ENCODE results near the gene OR56B4. TPM values are rescaled to one million over a fixed set of nuclear protein-coding genes. Genes with fewer than 3 reads are reported as not detected.
A peak's percentile ranks its signal among the peaks of the same experiment; 100 is the strongest.

OR56B4 gene
- total RNA-seq, 6 experiments from 2014 or later = not detected

GRCh38 chr11:6116638-6117037, 9.2 kb downstream of the OR56B4 start:
- no peak for TF ChIP-seq CTCF (IDR thresholded peaks at IDR 0.05)
- no peak for TF ChIP-seq POLR2A (IDR thresholded peaks at IDR 0.05)
- H3K27ac ChIP-seq = no peak overlapping the region
- 78% methylated on average over 1 of the region's 1 CpG for WGBS (ENCODE audit: insufficient coverage, low coverage, low lambda C conversion rate, missing lambda C conversion rate)
- H3K36me3 ChIP-seq = no peaks in the 10 kb centered on the region
- no peak for ATAC-seq
- H3K9me3 ChIP-seq = no peaks in the 10 kb centered on the region
- H3K4me1 ChIP-seq = no peaks in the 10 kb centered on the region
- H3K4me3 ChIP-seq = no peak overlapping the region
- no peaks in the 10 kb centered on the region for H3K27me3 ChIP-seq
- intact Hi-C loops (cut with DNase I) = no loop called here
- DNase-seq = no peak

GRCh38 chr11:6124245-6124644, 16.8 kb downstream of the OR56B4 start:
- intact Hi-C loops (cut with DNase I) = no loop called here
- TF ChIP-seq CTCF (IDR thresholded peaks at IDR 0.05) (no peak), POLR2A (IDR thresholded peaks at IDR 0.05) (no peak)
- ATAC-seq = peak in 1 of 4 donors; percentile 21

GRCh38 chr11:6127881-6128280, 20.4 kb downstream of the OR56B4 start:
- intact Hi-C loops (cut with DNase I) = no loop called here
- no peaks in the 10 kb centered on the region for H3K4me1 ChIP-seq
- H3K27ac ChIP-seq = no peak overlapping the region
- H3K27me3 ChIP-seq = no peaks in the 10 kb centered on the region
- WGBS (ENCODE audit: insufficient coverage, low coverage, low lambda C conversion rate, missing lambda C conversion rate) = 50% methylated on average over 4 of the region's 4 CpGs
- ATAC-seq (no peak), DNase-seq (no peak)
- no peaks in the 10 kb centered on the region for H3K36me3 ChIP-seq
- TF ChIP-seq POLR2A (IDR thresholded peaks at IDR 0.05) = no peak
- TF ChIP-seq CTCF (IDR thresholded peaks at IDR 0.05) = no peak
- H3K4me3 ChIP-seq = no peak overlapping the region
- H3K9me3 ChIP-seq = no peaks in the 10 kb centered on the region

More at GRCh38 chr11:6124245-6124644, 16.8 kb downstream of the OR56B4 start:
- no peaks in the 10 kb centered on the region for H3K27me3 ChIP-seq
- no peaks in the 10 kb centered on the region for H3K4me1 ChIP-seq
- H3K27ac ChIP-seq = no peak overlapping the region
- H3K4me3 ChIP-seq = no peak overlapping the region
- DNase-seq = no peak
- H3K36me3 ChIP-seq = no peaks in the 10 kb centered on the region
- 38% methylated on average over 3 of the region's 3 CpGs for WGBS (ENCODE audit: insufficient coverage, low coverage, low lambda C conversion rate, missing lambda C conversion rate)
- H3K9me3 ChIP-seq = no peaks in the 10 kb centered on the region

- DNase-seq (no peak), ATAC-seq (no peak)
- H3K4me1 ChIP-seq = no peaks in the 10 kb centered on the region
- H3K4me3 ChIP-seq = no peak overlapping the region
- no peaks in the 10 kb centered on the region for H3K36me3 ChIP-seq
- no peaks in the 10 kb centered on the region for H3K9me3 ChIP-seq
- H3K27ac ChIP-seq = no peak overlapping the region
- TF ChIP-seq POLR2A (IDR thresholded peaks at IDR 0.05) = no peak
- no peak for TF ChIP-seq CTCF (IDR thresholded peaks at IDR 0.05)
- WGBS (ENCODE audit: insufficient coverage, low coverage, low lambda C conversion rate, missing lambda C conversion rate) = no CpG with 5 or more reads among the region's 1 CpG
- intact Hi-C loops (cut with DNase I) = no loop called here
- no peaks in the 10 kb centered on the region for H3K27me3 ChIP-seq
Observed at GRCh38 chr11:6129011-6129410, 21.5 kb downstream of the OR56B4 start.

GRCh38 chr11:6129635-6130034, 22.2 kb downstream of the OR56B4 start:
- H3K27me3 ChIP-seq = no peaks in the 10 kb centered on the region
- H3K4me1 ChIP-seq = no peaks in the 10 kb centered on the region
- TF ChIP-seq CTCF (IDR thresholded peaks at IDR 0.05) (no peak), POLR2A (IDR thresholded peaks at IDR 0.05) (no peak)
- no peaks in the 10 kb centered on the region for H3K9me3 ChIP-seq
- DNase-seq (no peak), ATAC-seq (peak in 2 of 4 donors; percentile 37 to 47)
- WGBS (ENCODE audit: insufficient coverage, low coverage, low lambda C conversion rate, missing lambda C conversion rate) = 52% methylated on average over 1 of the region's 1 CpG
- intact Hi-C loops (cut with DNase I) = no loop called here
- no peaks in the 10 kb centered on the region for H3K36me3 ChIP-seq
- no peak overlapping the region for H3K4me3 ChIP-seq
- no peak overlapping the region for H3K27ac ChIP-seq
